ENCODE results near the gene PSMA7. TPM values are rescaled to one million over a fixed set of nuclear protein-coding genes. Genes with fewer than 3 reads are reported as not detected.

The PSMA7 gene
- total RNA-seq, 1 experiment from 2014 or later, result 702 TPM

DNA sequence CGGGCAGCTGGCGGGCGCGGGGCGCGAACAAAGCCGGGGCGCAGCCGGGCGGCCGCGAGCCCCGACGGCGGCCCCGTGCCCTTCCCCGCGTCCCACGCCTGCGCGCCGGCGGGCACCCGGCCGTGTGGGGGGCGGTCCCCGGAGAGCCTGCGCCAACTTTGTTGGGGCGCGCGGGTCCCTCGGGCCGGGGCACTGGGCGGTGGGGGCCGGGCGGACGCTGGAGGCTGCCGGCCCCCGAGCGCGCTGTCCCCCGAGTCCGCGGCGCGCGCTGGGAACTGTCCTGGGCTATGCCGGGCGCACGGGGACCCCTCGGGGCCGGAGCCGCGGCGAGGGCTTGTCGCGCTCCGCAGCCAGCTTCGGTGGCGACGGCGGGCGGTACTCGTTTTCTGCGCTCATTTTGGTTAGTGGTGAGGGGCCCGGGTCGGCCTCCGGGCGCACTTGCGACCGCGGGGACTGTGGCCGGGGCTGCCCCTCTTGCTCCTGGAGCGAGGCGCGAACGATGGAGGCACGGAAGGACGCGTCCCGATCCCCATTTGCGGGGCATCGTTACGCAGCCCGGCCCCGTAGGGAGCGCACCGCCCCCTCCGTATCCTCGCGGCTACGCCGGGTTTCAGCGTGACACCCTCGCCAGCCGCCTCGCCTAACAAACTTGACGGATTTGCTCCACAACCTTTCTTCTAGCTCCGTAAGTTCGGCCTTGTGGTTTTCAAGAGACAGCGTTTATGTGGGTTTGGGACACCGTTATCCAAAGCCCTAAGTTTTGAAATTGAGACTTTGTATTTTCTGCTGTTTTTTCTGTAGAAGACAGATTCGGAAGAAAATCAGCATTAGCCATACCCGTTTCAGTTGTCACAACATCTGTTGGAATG is 997 bp upstream of the PSMA7 start:
- Histone ChIP-seq H3K27me3 (replicated peaks; ENCODE audit: control insufficient read depth, insufficient read depth, low read length) (no peaks in the 10 kb centered on the region), H3K4me3 (ENCODE audit: low read depth, low read length) (peak overlapping the region; percentile 70), H3K4me1 (peaks cover 30% of the 10 kb centered on the region), H3K9me3 (no peaks in the 10 kb centered on the region), H3K36me3 (ENCODE audit: control insufficient read depth, insufficient read depth, low read length) (peaks cover 10% of the 10 kb centered on the region)
- Mint-ChIP-seq H3K36me3 (ENCODE audit: insufficient read depth, unreplicated experiment) (peaks cover 65% of the 10 kb centered on the region), H3K27ac (ENCODE audit: unreplicated experiment) (peak overlapping the region; percentile 78), H3K4me3 (ENCODE audit: unreplicated experiment) (peak overlapping the region; percentile 91), H3K4me1 (ENCODE audit: low read depth, unreplicated experiment) (peaks cover 30% of the 10 kb centered on the region), H3K9me3 (ENCODE audit: unreplicated experiment) (no peaks in the 10 kb centered on the region), H3K27me3 (ENCODE audit: insufficient read depth, unreplicated experiment) (no peaks in the 10 kb centered on the region)
- intact Hi-C loops (cut with micrococcal nuclease; ENCODE audit: unreplicated experiment), result loop anchor here (1.0 to 10.0 kb wide), 4 partner anchors 22 to 261 kb away; partner anchors contain the start of genes CABLES2, LSM14B and OSBPL2
- peak; percentile 76 to 80 for DNase-seq
- no TSS peak for BruUV-seq (replicated peaks)
- ChIA-PET POLR2A (interaction anchor here (0.6 kb wide), 2 partner anchors 94 to 378 kb away, joined by 3 read pairs; no protein-coding TSS in a partner anchor), CTCF (no interaction called here)
- TF ChIP-seq CTCF (IDR thresholded peaks at IDR 0.05; ENCODE audit: insufficient read depth in 1 of 2, low read depth in 1 of 2, low read length in 1 of 2, severe bottlenecking in 1 of 2, unreplicated experiment in 1 of 2), result no peak

DNA sequence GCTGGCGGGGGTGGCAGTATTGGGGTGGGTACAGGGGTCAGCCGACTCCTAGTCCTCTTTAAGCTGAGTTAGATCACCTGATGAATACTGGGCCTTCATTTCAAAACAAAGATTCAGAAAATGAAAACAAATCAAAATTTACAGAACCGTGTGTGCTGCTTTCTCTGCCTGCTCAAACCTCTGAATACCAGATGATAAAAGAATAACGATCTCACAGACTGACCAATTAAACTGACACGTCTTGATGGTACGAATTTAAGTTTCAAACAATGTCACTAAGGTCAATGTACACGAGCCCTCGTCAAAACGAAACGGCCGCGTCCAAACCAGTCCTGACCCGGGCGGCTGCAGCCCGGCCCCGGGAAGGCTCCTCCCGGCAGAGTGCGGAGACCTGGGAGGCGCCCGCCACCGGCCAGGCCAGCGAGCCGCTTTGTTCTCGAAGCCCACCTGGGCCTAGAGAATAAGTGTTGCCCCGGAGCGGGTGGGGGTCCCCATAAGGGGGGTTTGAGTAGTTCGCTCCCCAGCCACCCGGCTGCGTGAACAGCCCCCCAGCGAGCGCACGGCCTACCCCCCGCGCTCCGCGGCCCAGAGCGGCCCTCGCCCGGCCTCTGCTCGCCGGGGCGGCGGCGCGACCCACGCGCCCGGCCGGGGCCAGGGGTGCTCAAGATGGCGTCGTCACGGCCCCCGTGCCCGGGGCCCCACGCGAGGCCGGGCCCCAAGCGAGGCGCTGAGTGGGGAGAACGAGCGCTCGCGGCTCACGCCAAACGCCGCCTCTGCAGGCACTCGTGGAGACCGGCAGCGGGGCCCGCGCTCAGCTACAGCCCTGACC is 728 bp downstream of the PSMA7 start:
- Mint-ChIP-seq H3K4me3 (ENCODE audit: unreplicated experiment) (peak overlapping the region; percentile 91), H3K9me3 (ENCODE audit: unreplicated experiment) (no peaks in the 10 kb centered on the region), H3K36me3 (ENCODE audit: insufficient read depth, unreplicated experiment) (peaks cover 82% of the 10 kb centered on the region), H3K4me1 (ENCODE audit: low read depth, unreplicated experiment) (peaks cover 25% of the 10 kb centered on the region), H3K27me3 (ENCODE audit: insufficient read depth, unreplicated experiment) (no peaks in the 10 kb centered on the region), H3K27ac (ENCODE audit: unreplicated experiment) (peak overlapping the region; percentile 94)
- POLR2A ChIA-PET, result interaction anchor here (0.6 to 1.6 kb wide), 8 partner anchors 8 to 132 kb away, joined by 3 to 6 read pairs (median 4); partner anchors contain the start of gene TAF4
- peaks cover 23% of the 10 kb centered on the region for H3K4me1 ChIP-seq
- no peaks in the 10 kb centered on the region for H3K27me3 ChIP-seq (replicated peaks; ENCODE audit: control insufficient read depth, insufficient read depth, low read length)
- CTCF ChIA-PET, result interaction anchor here (0.6 to 1.5 kb wide), 8 partner anchors 10 to 132 kb away, joined by 3 to 5 read pairs (median 4); partner anchors contain the start of genes LSM14B and TAF4
- TF ChIP-seq CTCF (IDR thresholded peaks at IDR 0.05; ENCODE audit: insufficient read depth in 1 of 2, low read depth in 1 of 2, low read length in 1 of 2, severe bottlenecking in 1 of 2, unreplicated experiment in 1 of 2), result no peak
- peaks cover 16% of the 10 kb centered on the region for H3K36me3 ChIP-seq (ENCODE audit: control insufficient read depth, insufficient read depth, low read length)
- intact Hi-C loops (cut with micrococcal nuclease; ENCODE audit: unreplicated experiment), result loop anchor here (1.0 to 10.0 kb wide), 4 partner anchors 20 to 262 kb away; partner anchors contain the start of genes CABLES2, LSM14B and OSBPL2
- no peaks in the 10 kb centered on the region for H3K9me3 ChIP-seq
- peak overlapping the region; percentile 70 for H3K4me3 ChIP-seq (ENCODE audit: low read depth, low read length)
- BruUV-seq (replicated peaks), result no TSS peak
- peak; percentile 56 to 63 for DNase-seq
